GM12878 (cell line): ENCODE results near the gene NPAS3. TPM values are rescaled to one million over a fixed set of nuclear protein-coding genes. Genes with fewer than 3 reads are reported as not detected.

ENCODE experiments used
- ATAC-seq: fragments of 200-7000 bp; cut with Tn5 transposase; 3 replicates; pipeline ENCODE4 v1.9.1; 2020; ENCODE audit warnings: mild to moderate bottlenecking, moderate library complexity
- BruUV-seq: library from RNA; stranded (reverse); fragments of 400-500 nt; replicated peaks from 2 replicates; lab custom pipeline; 2021; lab: Mats Ljungman, UMichigan
- CTCF ChIA-PET: fragments of 300-600 bp; sonication (Branson Sonifier 250); formaldehyde crosslinking; extraction: SDS; loops from one replicate; lab custom pipeline; 2021; ENCODE audit warnings: inconsistent platforms; lab: Yijun Ruan, JAX
- POLR2A ChIA-PET: fragments of 350-600 bp; formaldehyde crosslinking; extraction: SDS; loops from one replicate; lab custom pipeline; 2021; ENCODE audit warnings: inconsistent platforms; lab: Charles Lee
- RAD21 ChIA-PET: fragments of 300-600 bp; sonication (Branson Sonifier 250); formaldehyde crosslinking; loops from one replicate; lab custom pipeline; 2023; ENCODE audit warnings: antibody characterized with exemption; ENCODE audit not compliant: unreplicated experiment; lab: Charles Lee
- SMC1A ChIA-PET: fragments of 300-600 bp; sonication (Branson Sonifier 250); formaldehyde crosslinking; loops from one replicate; lab custom pipeline; 2023; ENCODE audit not compliant: unreplicated experiment, uncharacterized antibody; lab: Charles Lee
- DNase-seq: peaks from one replicate; pipeline ENCODE4 v3.0.0-alpha.2; 2011; ENCODE audit warnings: low read depth, low spot score
- FAIRE-seq: peaks from 3 replicates; lab custom pipeline; 2011; peaks lifted over from hg19 to GRCh38; lab: Jason Lieb, UNC
- H2AFZ ChIP-seq: 2 replicates; pipeline ENCODE4 v1.6.0; 2011; ENCODE audit warnings: low read depth, low read length, control low read depth; ENCODE audit not compliant: control insufficient read depth
- H3K27ac ChIP-seq: 2 replicates; pipeline ENCODE4 v1.5.1; 2011; ENCODE audit warnings: control low read depth; ENCODE audit not compliant: control insufficient read depth, insufficient read depth
- H3K27me3 ChIP-seq, 2 experiments: replicated peaks in 1 of 2; 2 replicates each; pipeline versions ENCODE4 v1.6.0 to v1.6.1; 2011; ENCODE audit warnings: low read length in 1 of 2; ENCODE audit not compliant: control insufficient read depth in 2 of 2, insufficient read depth in 2 of 2
- H3K36me3 ChIP-seq, 2 experiments: 2 replicates each; pipeline ENCODE4 v1.5.1; 2011; ENCODE audit warnings: low read length in 1 of 2; ENCODE audit not compliant: control insufficient read depth in 2 of 2, insufficient read depth in 2 of 2
- H3K4me1 ChIP-seq: 2 replicates; pipeline ENCODE4 v1.6.1; 2011; ENCODE audit warnings: mild to moderate bottlenecking, low read length, moderate library complexity, mixed read lengths; ENCODE audit not compliant: control insufficient read depth, insufficient read depth
- H3K4me2 ChIP-seq: 2 replicates; pipeline ENCODE4 v1.6.0; 2011; ENCODE audit warnings: control low read depth; ENCODE audit not compliant: control insufficient read depth, insufficient read depth
- H3K4me3 ChIP-seq: fragments of 200-600 bp; sonication (generic); 2 replicates; pipeline ENCODE4 v1.5.1; 2016
- H3K79me2 ChIP-seq: 2 replicates; pipeline ENCODE4 v1.6.0; 2011; ENCODE audit warnings: low read length; ENCODE audit not compliant: control insufficient read depth, insufficient read depth
- H3K9ac ChIP-seq: 2 replicates; pipeline ENCODE4 v1.8.0; 2011; ENCODE audit warnings: low read length, control low read depth, mixed read lengths; ENCODE audit not compliant: control insufficient read depth, insufficient read depth
- H3K9me3 ChIP-seq: replicated peaks from 3 replicates; pipeline ENCODE4 v1.5.1; 2011; ENCODE audit warnings: mild to moderate bottlenecking, low read length; ENCODE audit not compliant: control insufficient read depth, insufficient read depth
- H4K20me1 ChIP-seq: 2 replicates; pipeline ENCODE4 v1.6.0; 2011; ENCODE audit not compliant: control insufficient read depth, insufficient read depth
- ETV6 ChIP-seq, 2 experiments: fragments of 450-650 bp in 1 of 2; IDR thresholded peaks in 1 of 2; conservative IDR thresholded peaks in 1 of 2; 2 replicates each; pipeline ENCODE4 v1.6.1; 2014; ENCODE audit warnings: antibody characterized with exemption in 1 of 2, borderline replicate concordance in 1 of 2, low read depth in 1 of 2, mild to moderate bottlenecking in 1 of 2, moderate library complexity in 1 of 2
- IRF3 ChIP-seq: fragments of 450-650 bp; IDR thresholded peaks from 2 replicates; pipeline ENCODE4 v1.6.1; 2014; ENCODE audit warnings: mild to moderate bottlenecking
- NKRF ChIP-seq: fragments of 450-650 bp; conservative IDR thresholded peaks from 2 replicates; pipeline ENCODE4 v1.6.1; 2017; ENCODE audit warnings: mild to moderate bottlenecking, moderate library complexity
- NR2C1 ChIP-seq: fragments of 450-650 bp; IDR thresholded peaks from 2 replicates; pipeline ENCODE4 v1.6.1; 2017; ENCODE audit warnings: antibody characterized with exemption, mild to moderate bottlenecking, moderate library complexity
- SIN3A ChIP-seq: IDR thresholded peaks from 2 replicates; pipeline ENCODE4 v1.6.1; 2012; ENCODE audit warnings: low read depth, low read length, improper control_type of control experiment
- WGBS: methylation state at CpG from one replicate; pipeline ENCODE4 v1.1.6; 2016; ENCODE audit warnings: low lambda C conversion rate; ENCODE audit not compliant: insufficient replicate concordance, insufficient coverage; ENCODE audit errors: missing lambda C conversion rate; 5-methylcytosine and 5-hydroxymethylcytosine counted together
- in situ Hi-C: fragments of 300-500 bp; cut with MboI; formaldehyde crosslinking; loops from 9 replicates; pipeline ENCODE4 v1.14.3; 2018; ENCODE audit warnings: mixed read lengths
- intact Hi-C: fragments of 100-400 bp; cut with micrococcal nuclease; formaldehyde crosslinking; loops from one replicate; pipeline ENCODE4 v1.14.2; 2022; ENCODE audit not compliant: unreplicated experiment
- polyA plus RNA-seq, 11 experiments: library from polyadenylated mRNA; depleted of rRNA in 4 of 11; unstranded in 6 of 11; stranded (reverse) in 5 of 11; fragments of >200 nt; fragmentation: Nextera tagmentation in 4 of 11; fragmentation: Illumina TruSeq in 1 of 11; extraction: Ambion mirVana in 4 of 11; extraction: Trizol in 1 of 11; gene quantifications; 1 replicate in 1 of 11; 2 replicates in 10 of 11; pipeline versions ENCODE4 v1.2.1 to v1.2.3, GENCODE V29; 2011 to 2016; ENCODE audit warnings: inconsistent platforms in 2 of 11, missing spikeins in 2 of 11, low read depth in 1 of 11
- total RNA-seq, 4 experiments: library from RNA; depleted of rRNA in 3 of 4; stranded (reverse); fragments of >200 nt in 3 of 4; fragmentation: Illumina TruSeq in 1 of 4; extraction: Trizol in 1 of 4; gene quantifications; 2 replicates each; pipeline versions ENCODE4 v1.2.1 to v1.2.3, GENCODE V29; 2013 to 2021

The NPAS3 gene
- total and polyA plus RNA-seq, 10 of the 15 experiments (the other 5 are each of a cell fraction or from before 2014, with no cell fraction given) = under 0.01 to 2.7 (median 0.03) TPM; not detected in 6

GRCh38 chr14:32986791-32987540, 48.3 kb downstream of the NPAS3 start (continued):
- TF ChIP-seq NKRF = no peak
- no peak for TF ChIP-seq NR2C1
- TF ChIP-seq SIN3A = no peak
- TF ChIP-seq ETV6 (conservative IDR thresholded peaks at IDR 0.05 in 1 of 2, IDR thresholded peaks at IDR 0.05 in 1 of 2; ENCODE audit: borderline replicate concordance in 1 of 2, low read depth in 1 of 2) = no peak
- TF ChIP-seq, all 136 proteins: peak for 0

GRCh38 chr14:32991691-32992090, 53.0 kb downstream of the NPAS3 start:
- DNase-seq (no peak), ATAC-seq (no peak), FAIRE-seq (no peak)
- 22% methylated on average over 4 of the region's 4 CpGs for WGBS
- no peaks in the 10 kb centered on the region for H3K9me3 ChIP-seq
- H2AFZ ChIP-seq = no peak overlapping the region
- no peak overlapping the region for H3K9ac ChIP-seq
- H3K4me2 ChIP-seq = no peak overlapping the region
- H3K4me3 ChIP-seq = no peak overlapping the region
- RAD21 ChIA-PET = no interaction called here
- TF ChIP-seq IRF3 = no peak
- H3K27me3 ChIP-seq = no peaks in the 10 kb centered on the region
- CTCF ChIA-PET = no interaction called here
- POLR2A ChIA-PET = no interaction called here
- in situ Hi-C loops = no loop called here
- SMC1A ChIA-PET = no interaction called here
- H4K20me1 ChIP-seq = no peaks in the 10 kb centered on the region
- no TSS peak for BruUV-seq
- no peaks in the 10 kb centered on the region for H3K36me3 ChIP-seq
- intact Hi-C loops = no loop called here
- H3K4me1 ChIP-seq = no peaks in the 10 kb centered on the region
- no peak overlapping the region for H3K27ac ChIP-seq
- H3K79me2 ChIP-seq = no peaks in the 10 kb centered on the region
